Inflammatory macrophage (primary cell): ENCODE data around the gene ALG14.
"Not testable (repeated sequence)": the region's sequence is repeated elsewhere in the genome, so short reads cannot be mapped to it uniquely, and the experiment has no call there.

ENCODE experiments used
- DNase-seq, 2 donors: peaks; one replicate each; pipeline ENCODE4 v3.0.0-alpha.2; 2020 to 2022

The ALG14 gene

DNA sequence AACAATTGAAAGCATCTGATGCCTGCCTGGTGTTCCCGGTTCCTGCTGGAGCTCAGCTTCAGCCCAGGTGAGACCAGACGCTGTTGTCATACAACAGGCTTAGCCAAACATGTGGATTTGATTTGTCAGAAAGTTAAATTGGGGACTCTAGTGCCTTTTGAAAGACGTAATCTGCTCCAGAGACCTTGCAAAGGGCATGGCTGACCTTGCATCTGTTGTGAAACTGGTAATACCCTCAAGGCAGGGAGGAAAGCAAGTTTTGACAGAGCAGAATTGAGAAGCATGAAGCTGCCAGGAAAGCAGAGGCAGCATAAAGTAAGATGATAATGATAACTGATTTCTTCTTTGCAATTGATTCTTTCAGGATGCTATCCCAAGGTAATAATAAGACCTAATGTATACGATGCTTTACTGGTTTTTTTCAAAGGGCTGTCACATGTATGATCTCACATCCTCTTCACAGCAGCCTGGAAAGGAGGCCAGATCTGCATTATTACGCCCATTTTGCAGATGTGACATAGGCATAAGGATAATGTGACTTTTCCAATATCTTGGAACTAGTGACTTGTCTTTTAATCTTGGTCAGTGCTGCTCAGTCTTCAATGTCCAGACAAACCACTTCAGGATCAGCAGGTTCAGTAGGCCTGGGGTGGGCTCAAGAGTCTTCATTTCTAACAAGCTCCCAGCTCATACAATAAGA, 121.1 kb downstream of the ALG14 start:
- no peak for DNase-seq

DNA sequence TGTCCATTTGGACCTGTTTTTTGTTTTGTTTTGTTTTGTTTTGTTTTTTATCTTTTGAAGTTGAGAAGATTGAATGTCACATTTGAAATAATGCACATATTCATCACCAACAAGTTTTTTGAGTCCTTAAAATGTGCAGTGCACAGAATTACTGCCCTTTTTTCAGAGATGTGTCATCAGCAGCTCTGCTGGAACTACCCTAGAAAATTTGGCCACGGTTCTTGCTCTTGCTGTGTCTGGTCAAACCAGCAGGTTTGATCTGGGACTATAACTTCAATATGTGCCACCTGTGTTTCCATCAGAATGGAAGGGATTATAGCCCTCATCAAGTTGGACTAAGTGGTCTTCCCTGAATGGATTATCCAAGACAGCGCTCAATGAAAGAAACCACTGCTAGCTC, 121.7 kb downstream of the ALG14 start:
- DNase-seq, result no peak

DNA sequence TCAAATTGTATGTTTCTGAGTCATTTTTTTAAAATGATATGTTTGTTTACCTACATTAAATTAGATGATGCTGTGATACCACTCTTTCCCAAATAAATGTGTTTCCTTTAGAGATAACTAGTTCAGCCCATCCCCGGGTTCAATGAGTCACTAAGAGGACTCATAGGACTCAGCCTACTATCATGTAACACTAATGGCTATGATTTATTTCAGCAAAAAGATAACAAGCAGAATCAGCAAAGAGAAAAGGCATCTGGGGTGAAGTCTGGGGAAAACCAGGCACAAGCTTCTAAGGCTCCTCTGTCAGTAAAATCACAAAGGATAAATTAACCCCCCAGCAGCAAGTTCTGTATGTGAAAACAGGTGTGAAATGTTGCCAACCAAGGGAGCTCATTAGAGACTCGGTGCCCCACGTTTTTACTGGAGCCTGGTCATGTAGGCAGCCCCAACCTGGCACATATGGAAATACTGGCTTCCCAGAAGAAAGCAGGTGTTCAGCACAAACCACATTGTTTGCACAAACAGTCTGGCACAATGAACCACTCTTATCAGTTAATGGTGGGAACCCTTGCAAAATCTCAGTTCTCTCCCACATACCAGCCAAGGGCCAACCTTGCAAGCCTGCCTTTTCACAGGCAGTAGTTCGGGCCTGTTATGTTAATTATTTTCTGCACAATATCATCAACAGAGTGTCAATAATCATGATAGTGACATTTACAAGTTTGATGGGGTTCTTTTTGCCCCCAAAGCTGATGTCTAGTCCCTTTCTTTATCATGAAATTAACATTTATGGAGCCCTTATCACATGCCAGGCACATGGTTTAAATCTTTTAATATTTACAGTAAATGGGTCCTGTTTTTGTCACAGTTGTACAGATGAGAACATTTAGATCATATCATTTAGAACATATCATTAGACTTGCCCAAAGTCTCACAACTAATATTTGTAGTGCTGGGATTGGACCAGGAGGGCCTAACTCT, 122.8 kb downstream of the ALG14 start:
- DNase-seq, result no peak

DNA sequence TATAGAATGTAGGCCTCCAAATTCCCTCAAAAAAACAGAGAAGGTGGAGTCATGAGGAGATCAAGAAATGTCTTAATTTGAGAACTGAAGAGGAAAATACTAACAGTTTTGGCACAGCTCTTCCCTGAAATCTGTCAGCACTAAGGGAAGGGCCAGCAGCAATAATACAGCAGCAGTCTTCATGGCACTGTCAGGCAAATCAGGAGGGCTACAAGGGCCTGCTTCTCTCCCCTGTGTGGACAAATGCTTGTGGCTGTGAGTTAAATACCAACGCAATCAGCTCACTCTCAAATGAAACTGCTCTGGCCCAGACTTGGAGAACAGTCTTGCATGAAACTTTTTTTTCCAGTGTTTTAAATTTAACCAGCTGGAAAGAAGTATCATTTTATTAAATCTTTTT, 125.3 kb downstream of the ALG14 start:
- no peak for DNase-seq

DNA sequence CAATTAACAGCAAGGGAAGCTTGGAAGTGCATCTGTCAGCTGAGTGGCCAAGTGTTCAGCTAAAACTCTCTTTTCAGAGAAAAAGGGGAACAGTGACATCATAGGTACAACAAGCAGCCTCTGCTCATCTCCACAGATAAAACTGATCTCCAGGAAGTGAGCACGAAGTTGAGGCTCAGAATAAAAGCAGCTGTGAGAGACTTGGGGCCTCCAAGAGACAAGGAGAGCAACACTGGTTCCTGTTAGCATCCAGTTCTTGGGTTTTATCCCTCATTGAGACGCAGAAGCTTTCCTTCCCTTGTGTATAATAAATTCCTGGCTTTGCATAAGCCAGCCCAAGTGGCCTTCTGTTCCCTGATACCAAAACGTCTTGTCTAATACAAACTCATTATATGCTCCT, 125.9 kb downstream of the ALG14 start:
- peak; percentile 5 for DNase-seq

DNA sequence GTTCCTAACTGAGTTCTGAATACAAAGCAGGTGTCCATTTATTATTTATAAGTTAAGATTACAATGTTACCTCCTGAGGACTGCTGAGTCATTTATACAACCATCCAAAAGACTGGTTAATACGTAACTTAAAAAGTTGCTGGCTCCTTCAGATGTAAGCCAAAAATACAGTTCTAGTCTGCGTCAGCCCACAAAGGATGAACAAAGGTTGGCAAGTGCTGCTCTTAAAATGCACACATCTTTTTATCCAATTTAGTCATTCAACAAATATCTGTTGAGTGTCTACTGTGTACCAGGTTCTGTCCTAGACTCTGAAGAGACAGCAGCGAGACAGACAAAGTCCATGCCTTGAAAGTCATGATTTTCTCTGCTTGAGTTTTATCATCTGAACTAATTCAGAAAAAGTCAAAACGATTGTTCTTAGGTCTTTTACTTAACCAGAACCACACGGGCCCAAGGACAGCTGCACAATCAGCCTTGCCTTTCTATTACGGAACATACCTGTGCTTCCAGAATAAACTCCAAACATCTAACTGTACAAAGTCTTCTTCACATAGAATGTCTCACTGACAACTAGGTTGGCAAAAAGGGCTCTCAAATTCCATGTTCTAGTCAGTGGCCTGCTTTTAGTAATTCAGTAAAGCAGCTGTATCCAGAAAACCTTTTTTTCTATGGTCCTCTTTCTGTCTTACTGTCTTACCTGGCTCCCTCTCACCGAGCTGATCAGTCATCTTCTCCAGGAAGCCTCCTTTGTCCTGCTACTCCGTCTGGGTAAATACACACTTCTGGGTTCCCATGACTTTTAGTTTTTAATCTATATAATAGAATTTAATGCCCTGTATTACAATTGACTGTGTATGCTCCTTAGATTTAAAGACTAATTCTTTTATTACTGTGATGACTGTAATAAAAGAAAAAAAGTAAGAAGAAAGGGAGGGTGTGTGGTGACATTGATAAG, 130.3 kb downstream of the ALG14 start:
- DNase-seq, result no peak

DNA sequence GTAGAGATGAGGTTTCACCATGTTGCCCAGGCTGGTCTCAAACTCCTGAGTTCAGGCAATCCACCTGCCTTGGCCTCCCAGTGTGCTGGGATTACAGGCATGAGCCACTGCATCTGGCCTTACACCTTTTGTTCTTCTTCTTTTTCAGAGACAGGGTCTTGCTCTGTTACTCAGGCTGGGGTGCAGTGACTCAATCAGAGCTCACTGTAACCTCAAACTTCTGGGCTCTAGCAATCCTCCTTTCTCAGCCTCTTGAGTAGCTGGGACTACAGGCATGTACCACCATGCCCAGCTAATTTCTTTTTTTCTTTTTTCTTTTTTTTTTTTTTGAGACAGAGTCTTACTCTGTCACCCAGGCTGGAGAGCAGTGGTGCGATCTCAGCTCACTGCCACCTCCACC, 131.3 kb downstream of the ALG14 start:
- DNase-seq, result not testable (repeated sequence)

DNA sequence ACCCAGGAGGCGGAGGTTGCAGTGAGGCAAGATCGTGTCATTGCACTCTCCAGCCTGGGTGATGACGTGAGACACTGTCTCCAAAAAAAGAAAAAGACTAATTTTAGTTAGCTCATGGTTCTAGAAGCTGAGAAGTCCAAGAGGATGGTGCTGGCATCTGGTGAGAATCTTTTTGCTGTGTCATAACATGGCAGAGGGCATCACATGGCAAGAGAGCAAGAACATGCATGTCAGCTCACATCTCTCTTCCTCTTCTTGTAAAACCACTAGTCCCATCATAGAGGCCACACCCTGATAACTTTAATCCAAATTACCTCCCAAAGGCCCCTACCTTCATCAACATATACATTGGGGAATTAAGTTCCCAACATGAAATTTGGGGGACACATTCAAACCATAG, 132.0 kb downstream of the ALG14 start:
- no peak for DNase-seq

DNA sequence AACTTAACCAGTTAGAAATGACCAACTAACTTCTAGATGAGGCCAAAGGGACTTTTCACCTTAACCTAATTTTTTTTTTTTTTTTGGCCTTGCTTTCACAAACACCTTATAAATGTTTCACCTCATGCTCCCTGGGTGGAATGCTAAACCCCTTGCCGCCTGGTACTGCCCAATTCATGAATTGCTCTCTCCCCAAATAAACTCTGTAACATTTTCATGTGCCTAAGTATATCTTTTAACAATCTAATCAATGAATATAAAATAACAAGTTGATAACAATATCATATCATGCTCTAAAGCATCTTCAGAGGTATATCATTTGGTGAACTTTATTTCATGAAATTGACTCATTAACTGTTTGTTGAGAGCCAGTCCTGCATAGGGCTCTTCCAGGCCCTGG, 134.9 kb downstream of the ALG14 start:
- no peak for DNase-seq

DNA sequence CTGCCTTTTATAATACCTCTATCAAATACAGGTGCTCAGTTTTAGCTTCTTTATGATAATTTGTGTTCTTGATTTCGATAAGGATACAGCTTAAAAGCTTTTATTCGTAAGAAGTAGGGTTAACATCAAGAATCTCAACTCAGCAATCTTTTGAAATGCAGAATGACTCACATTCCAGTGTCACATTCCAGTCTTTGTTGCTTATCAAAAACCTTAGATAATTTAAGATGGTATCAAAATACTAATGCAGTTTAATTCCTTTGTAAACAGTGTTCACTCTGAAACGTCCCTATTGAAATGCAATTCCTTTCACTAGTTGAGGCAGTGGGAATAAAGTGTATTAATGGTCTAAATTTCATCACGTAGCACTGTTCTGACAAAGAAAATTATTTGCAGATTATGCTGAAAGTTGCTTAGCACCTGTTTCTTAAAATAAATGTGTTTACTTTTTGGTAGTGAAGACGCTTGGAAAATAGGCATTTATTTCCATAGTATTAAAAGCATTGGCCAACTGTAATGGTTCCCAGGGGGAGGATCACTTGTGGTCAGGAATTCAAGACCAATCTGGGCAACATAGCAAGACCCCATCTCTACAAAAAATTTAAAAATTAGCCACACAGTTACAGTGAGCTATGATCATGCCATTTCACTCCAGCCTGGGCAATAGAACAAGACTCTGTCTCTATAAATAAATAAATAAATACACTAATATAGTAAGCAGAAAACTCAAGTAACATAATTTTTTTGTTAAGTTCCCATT, 135.7 kb downstream of the ALG14 start:
- no peak for DNase-seq

DNA sequence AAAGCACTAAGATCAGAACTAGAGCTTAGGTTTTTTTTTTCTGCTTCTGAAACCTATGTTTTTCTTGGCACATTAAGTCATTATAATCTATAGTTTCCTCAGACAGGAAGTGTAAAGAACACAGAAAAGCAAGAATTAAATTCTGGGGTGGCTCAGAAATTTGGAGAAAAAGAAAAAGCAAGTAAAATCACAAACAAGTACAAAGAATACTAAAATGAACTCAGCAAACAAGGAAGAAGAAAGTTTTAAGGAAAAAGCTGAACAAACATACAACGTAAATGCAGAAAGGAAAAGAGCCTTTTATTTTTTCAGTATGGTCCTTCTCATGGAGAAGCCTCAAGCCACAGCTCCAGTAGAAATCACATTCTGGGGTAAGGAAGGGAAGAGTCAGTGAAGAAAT, 137.3 kb downstream of the ALG14 start:
- no peak for DNase-seq

DNA sequence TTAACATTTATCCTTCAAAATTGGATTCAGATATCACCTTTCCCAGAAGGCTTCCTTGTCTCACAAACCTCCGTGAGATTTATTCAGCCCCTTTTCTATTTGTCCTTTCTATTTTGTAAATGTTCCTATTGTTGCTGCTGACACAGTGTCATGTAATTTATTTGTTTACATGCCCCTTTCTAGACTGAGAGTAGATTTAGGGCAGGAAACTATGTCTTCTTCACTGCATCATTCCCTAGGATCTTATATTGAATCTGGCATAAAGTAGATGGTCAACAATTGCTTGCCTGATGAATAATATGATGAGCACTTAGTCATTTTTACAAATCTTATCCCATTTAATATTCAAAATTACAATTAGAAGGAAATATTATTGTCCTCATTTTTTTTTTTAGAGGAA, 137.7 kb downstream of the ALG14 start:
- no peak for DNase-seq

DNA sequence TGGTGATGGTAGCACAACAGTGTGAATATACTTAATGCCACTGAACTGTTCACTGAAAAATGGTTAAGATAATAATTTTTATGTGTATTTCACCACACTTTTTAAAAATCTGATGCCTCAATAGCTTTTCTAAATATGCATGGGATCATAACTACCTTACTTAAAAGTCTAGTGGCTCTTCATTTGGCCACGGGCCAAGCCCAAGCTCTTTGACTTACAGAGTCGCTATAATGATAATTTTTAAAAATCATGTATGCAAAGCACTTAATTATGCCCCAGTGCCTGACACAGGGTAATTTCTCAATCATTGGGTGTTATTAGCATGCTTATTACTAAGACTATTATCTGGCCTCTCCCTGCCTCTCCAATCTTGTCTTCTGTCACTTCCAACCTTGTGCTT, 138.2 kb downstream of the ALG14 start:
- DNase-seq, result no peak

DNA sequence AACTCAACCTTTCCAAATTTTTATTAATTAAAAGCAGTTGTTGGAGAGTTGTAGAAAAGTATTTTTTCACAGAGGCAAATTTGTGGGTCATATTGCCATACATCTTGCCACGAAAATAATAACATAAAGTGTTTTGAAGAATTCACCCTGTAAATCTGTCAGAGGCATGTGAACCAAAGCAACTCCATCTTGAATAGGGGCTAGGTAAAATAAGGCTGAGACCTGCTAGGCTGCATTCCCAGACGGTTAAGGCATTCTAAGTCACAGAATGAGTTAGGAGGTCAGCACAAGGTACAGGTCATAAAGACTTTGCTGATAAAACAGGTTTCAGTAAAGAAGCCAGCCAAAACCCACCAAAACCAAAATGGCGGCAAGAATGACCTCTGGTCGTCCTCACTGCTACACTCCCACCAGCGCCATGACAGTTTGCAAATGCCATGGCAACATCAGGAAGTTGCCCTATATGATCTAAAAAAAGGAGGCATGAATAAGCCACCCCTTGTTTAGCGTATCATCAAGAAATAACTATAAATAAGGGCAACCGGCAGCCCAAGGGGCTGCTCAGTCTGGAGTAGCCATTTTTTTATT, 141.4 kb downstream of the ALG14 start:
- no peak for DNase-seq

DNA sequence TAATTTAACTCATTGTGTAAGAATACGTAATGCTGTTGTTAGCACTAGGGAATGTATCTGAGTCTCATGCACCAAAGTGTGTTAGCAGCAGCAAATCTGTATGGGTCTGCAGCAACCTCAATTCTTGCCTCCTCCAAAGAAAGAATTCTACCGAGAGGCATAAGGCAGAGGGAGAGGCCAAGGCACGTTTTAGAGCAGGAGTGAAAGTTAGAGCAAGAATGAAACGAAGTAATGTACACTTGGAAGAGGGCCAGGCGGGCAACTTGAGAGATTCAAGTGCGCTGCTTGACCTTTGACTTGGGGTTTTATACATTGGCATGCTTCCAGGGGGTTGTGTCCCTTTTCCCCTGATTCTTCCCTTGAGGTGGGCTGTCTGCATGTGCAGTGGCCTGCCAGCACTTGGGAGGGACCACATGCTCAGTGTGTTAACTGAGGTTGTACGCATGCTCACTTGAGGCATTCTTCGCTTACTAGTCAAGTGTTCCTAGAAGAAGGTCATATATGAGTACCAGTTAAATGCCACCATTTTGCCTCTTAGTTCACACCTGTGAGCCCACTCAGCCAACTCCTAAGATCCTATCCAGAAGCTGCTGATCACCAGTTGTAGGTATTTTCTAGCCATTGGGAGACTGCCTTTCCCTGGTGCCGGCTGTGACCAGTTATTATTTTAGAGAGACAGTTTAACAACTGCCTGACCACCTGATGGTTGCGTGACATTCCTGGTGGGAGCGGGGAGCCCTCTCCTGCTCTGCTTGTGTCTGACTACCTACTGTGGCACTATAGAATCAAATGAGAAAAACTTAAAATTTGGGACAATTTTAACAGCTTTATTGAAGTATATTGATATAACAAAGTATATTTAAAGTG, 143.2 kb downstream of the ALG14 start:
- DNase-seq, result no peak

DNA sequence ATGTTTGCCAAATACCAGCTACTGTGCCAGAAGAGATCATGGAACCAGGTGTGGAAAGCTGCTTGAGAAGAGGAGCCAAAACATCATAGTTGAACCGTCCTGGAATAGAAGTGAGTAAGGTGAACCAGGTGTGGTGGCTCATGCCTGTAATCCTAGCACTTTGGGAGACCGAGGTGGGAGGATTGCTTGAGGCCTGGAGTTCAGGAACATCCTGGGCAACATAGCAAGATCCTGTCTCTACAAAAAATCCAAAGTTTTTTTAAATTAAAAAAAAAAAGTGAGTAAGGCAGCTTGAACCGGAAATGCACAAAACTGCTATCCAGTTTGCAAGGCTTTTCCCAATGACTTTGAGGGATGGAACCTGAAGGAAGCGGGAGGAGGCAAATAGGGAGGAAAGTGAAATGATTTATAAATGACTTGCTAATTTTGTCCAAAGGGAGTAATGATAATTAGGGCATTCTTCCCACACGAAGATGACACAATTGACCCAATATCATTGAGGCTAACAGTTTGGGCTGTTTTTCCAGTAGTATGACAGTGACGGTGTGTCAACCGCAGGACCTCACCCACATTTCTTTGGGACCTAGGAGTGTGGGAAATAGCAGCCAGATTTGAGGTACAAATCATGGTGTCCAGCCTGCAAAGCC, 144.3 kb downstream of the ALG14 start:
- DNase-seq, result no peak

DNA sequence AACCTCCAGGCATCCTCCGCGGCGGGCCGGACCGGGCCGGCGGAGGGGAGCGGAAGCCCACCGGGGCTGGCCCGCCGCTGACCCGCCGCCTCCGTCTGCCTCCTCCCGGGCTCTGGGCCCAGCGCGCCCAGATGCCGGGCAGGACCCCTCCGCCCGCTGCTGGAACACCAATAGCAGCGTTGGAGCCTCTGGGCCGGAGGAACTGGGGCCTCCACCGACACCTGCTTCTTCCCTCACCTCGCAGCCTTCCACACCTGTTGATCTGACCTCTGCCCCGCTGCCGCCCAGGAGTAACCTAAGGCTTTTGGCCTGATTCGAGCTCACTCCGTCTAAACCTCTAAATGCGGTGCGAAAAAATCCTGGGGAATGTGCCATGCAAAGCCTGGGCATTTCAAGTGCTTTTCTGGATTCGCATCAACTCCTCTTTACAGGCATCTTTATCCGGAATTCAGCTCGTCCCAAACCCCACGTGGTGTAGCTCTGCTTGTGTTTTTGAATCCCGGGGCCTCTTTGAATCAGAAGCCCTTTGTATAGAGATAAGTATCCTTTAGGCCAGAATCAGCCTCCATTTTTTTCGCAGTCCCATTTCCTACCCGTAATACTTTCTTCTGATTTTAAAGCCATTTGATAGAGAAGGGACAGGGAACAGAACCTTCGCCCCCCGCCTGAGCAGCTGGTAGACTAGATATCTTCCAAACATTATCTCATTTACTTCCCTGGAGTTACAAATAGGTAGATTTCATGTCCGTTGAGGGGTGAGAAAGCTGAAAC, 145.2 kb downstream of the ALG14 start:
- DNase-seq, result no peak

DNA sequence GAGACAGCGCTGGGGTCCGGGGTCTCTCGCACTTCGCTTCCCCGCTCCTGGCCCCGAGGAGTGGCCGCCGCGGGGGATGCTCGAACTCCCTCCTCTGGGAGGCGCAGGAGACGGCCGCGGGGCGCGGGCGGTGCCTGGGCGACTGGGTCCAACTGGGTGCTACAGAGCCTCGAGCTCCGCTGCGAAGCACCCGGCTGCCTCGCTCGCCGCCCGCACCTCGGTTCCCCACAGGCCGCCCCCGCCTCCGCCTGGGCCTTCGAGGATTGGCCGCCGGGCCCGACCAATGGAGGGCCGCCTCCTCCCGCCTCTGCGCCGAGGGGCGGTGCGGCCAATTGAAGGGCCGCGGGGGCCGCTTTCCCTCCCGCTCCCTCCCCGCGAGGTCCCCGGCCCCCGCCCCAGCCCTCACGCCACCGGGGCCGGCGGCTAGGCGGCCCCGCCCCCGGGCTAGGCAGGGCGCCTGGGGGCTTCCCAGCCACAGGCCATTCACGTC, 145.8 kb downstream of the ALG14 start, which contains the start of gene CNN3:
Gene CNN3, minus strand, starts transcription at position 196 of the 490 bp plus-strand sequence. CDS start 216 bp downstream, outside the sequence.
- DNase-seq, result peak; percentile 3 to 37
